SK-N-SH (cell line): Measurements from ENCODE around the gene BMP5. TPM values are rescaled to one million over a fixed set of nuclear protein-coding genes. Genes with fewer than 3 reads are reported as not detected.

Experiments used
- CTCF ChIA-PET: fragments of 300-600, 350-600 bp; formaldehyde crosslinking; extraction: SDS; loops from one replicate; lab custom pipeline; 2021; lab: Yijun Ruan, JAX
- POLR2A ChIA-PET: fragments of 350-600 bp; sonication (Branson Sonifier 250); formaldehyde crosslinking; extraction: SDS; loops from one replicate; lab custom pipeline; 2020; ENCODE audit warnings: antibody characterized with exemption, inconsistent platforms; lab: Yijun Ruan, JAX
- DNase-seq: peaks from one replicate; pipeline ENCODE4 v3.0.0; 2012
- H2AFZ ChIP-seq: fragments of 200-600 bp; sonication (generic); 2 replicates; pipeline ENCODE4 v1.8.1; 2016; ENCODE audit warnings: antibody characterized with exemption, mild to moderate bottlenecking, low read depth
- H3F3A ChIP-seq: fragments of 200-600 bp; sonication (generic); replicated peaks from 2 replicates; pipeline ENCODE3; 2016; ENCODE audit warnings: antibody characterized with exemption, mild to moderate bottlenecking; ENCODE audit not compliant: insufficient read depth
- H3K27ac ChIP-seq, 2 experiments: fragments of 200-500 bp in 1 of 2; fragments of 200-600 bp in 1 of 2; sonication (Bioruptor generic) in 1 of 2; sonication (generic), shearing (Covaris generic) in 1 of 2; 2 replicates each; pipeline versions ENCODE4 v1.5.1 to v1.6.1; 2014 to 2016; ENCODE audit warnings: low read depth in 2 of 2, inconsistent platforms in 1 of 2, low read length in 1 of 2, mild to moderate bottlenecking in 1 of 2, mixed read lengths in 1 of 2
- H3K27me3 ChIP-seq: fragments of 200-600 bp; sonication (generic), shearing (Covaris generic); 2 replicates; pipeline ENCODE4 v1.6.1; 2016; ENCODE audit warnings: mixed run types; ENCODE audit not compliant: insufficient read depth
- H3K36me3 ChIP-seq, 2 experiments: fragments of 200-500 bp in 1 of 2; fragments of 200-600 bp in 1 of 2; sonication (Bioruptor generic) in 1 of 2; sonication (generic) in 1 of 2; replicated peaks in 1 of 2; 2 replicates each; pipeline versions ENCODE3 to v1.5.1; 2014 to 2016; ENCODE audit warnings: low read length in 1 of 2, mild to moderate bottlenecking in 1 of 2; ENCODE audit not compliant: insufficient read depth in 2 of 2, control insufficient read depth in 1 of 2
- H3K4me1 ChIP-seq, 2 experiments: fragments of 200-500 bp in 1 of 2; fragments of 200-600 bp in 1 of 2; sonication (Bioruptor generic) in 1 of 2; sonication (generic), shearing (Covaris generic) in 1 of 2; 2 replicates each; pipeline versions ENCODE4 v1.5.1 to v1.6.1; 2014 to 2016; ENCODE audit warnings: low read depth in 1 of 2, low read length in 1 of 2, mixed run types in 1 of 2; ENCODE audit not compliant: insufficient read depth in 2 of 2, control insufficient read depth in 1 of 2
- H3K4me2 ChIP-seq: fragments of 200-600 bp; sonication (generic), shearing (Covaris generic); 2 replicates; pipeline ENCODE4 v1.6.1; 2017; ENCODE audit warnings: mixed run types
- H3K4me3 ChIP-seq, 2 experiments: fragments of 200-500 bp in 1 of 2; fragments of 200-600 bp in 1 of 2; sonication (Bioruptor generic) in 1 of 2; sonication (generic), shearing (Covaris generic) in 1 of 2; 2 replicates each; pipeline versions ENCODE4 v1.5.1 to v1.8.1; 2014 to 2016; ENCODE audit warnings: low read depth in 2 of 2, inconsistent platforms in 1 of 2, low read length in 1 of 2, mild to moderate bottlenecking in 1 of 2, mixed read lengths in 1 of 2, moderate library complexity in 1 of 2
- H3K79me2 ChIP-seq: fragments of 200-600 bp; sonication (generic); 2 replicates; pipeline ENCODE4 v1.8.1; 2017; ENCODE audit warnings: mild to moderate bottlenecking; ENCODE audit not compliant: insufficient read depth
- H3K9ac ChIP-seq: fragments of 200-600 bp; sonication (generic); 2 replicates; pipeline ENCODE4 v1.6.1; 2017; ENCODE audit warnings: mixed run types
- H3K9me2 ChIP-seq: fragments of 200-600 bp; sonication (generic); 2 replicates; pipeline ENCODE4 v1.6.1; 2017; ENCODE audit warnings: mixed run types
- H3K9me3 ChIP-seq: fragments of 200-600 bp; sonication (generic); 2 replicates; pipeline ENCODE4 v1.6.1; 2017; ENCODE audit warnings: mixed run types, mild to moderate bottlenecking, moderate library complexity
- H4K20me1 ChIP-seq: fragments of 200-600 bp; sonication (generic); 2 replicates; pipeline ENCODE4 v1.6.1; 2017; ENCODE audit warnings: mild to moderate bottlenecking, mixed run types; ENCODE audit not compliant: insufficient read depth
- CHD2 ChIP-seq: fragments of 150-350 bp; IDR thresholded peaks from 2 replicates; pipeline ENCODE4 v1.6.1; 2018; ENCODE audit warnings: low read length; ENCODE audit not compliant: partially characterized antibody
- ELF1 ChIP-seq: IDR thresholded peaks from 2 replicates; pipeline ENCODE4 v1.4.0; 2012
- EP300 ChIP-seq, 2 experiments: IDR thresholded peaks; 2 replicates each; pipeline versions ENCODE4 v1.4.0 to v1.6.1; 2012; ENCODE audit warnings: borderline replicate concordance in 1 of 2, low read depth in 1 of 2, low read length in 1 of 2
- EZH2phosphoT487 ChIP-seq: fragments of 200-600 bp; sonication (generic); IDR thresholded peaks from 2 replicates; pipeline ENCODE4 v1.6.1; 2017; ENCODE audit warnings: low read depth, mixed run types, mild to moderate bottlenecking, antibody characterized with exemption, moderate library complexity, borderline replicate concordance
- FOXJ3 ChIP-seq: sonication (generic); formaldehyde crosslinking; IDR thresholded peaks from 2 replicates; pipeline ENCODE4 v1.5.1; 2020; ENCODE audit warnings: mild to moderate bottlenecking, missing genetic modification reagents
- GABPA ChIP-seq: IDR thresholded peaks from 2 replicates; pipeline ENCODE4 v1.4.0; 2012; ENCODE audit warnings: low read depth, mild to moderate bottlenecking
- JUND ChIP-seq: IDR thresholded peaks from 2 replicates; pipeline ENCODE4 v1.4.0; 2012
- MEF2A ChIP-seq: IDR thresholded peaks from 2 replicates; pipeline ENCODE4 v1.4.0; 2012; ENCODE audit warnings: low read depth, borderline replicate concordance
- MXI1 ChIP-seq: IDR thresholded peaks from 2 replicates; pipeline ENCODE4 v1.6.1; 2012; ENCODE audit warnings: mild to moderate bottlenecking, low read depth, low read length, improper control_type of control experiment
- RAD21 ChIP-seq: IDR thresholded peaks from 2 replicates; pipeline ENCODE4 v1.6.1; 2012; ENCODE audit warnings: mild to moderate bottlenecking, low read length
- RFX5 ChIP-seq: IDR thresholded peaks from 2 replicates; pipeline ENCODE4 v1.6.1; 2012; ENCODE audit warnings: mild to moderate bottlenecking, improper control_type of control experiment, low read length
- RXRA ChIP-seq: IDR thresholded peaks from 2 replicates; pipeline ENCODE4 v1.4.0; 2012; ENCODE audit warnings: low read depth, mild to moderate bottlenecking, borderline replicate concordance
- SIN3A ChIP-seq: IDR thresholded peaks from 2 replicates; pipeline ENCODE4 v1.6.1; 2012; ENCODE audit warnings: low read depth, mild to moderate bottlenecking, low read length, moderate library complexity, borderline replicate concordance
- WGBS: methylation state at CpG from one replicate; pipeline ENCODE4 v1.1.6; 2017; ENCODE audit warnings: low lambda C conversion rate; 5-methylcytosine and 5-hydroxymethylcytosine counted together
- polyA plus RNA-seq, 3 experiments: library from polyadenylated mRNA; depleted of rRNA; stranded (reverse); fragments of >200 nt; gene quantifications; 2 replicates each; pipeline ENCODE4 v1.2.3, GENCODE V29; 2012
- TF ChIP-seq, protein P1 (sequence below): fragments of 150-350 bp; IDR thresholded peaks from 2 replicates; pipeline ENCODE4 v1.6.1; 2016; ENCODE audit warnings: mild to moderate bottlenecking, low read depth, low read length
- TF ChIP-seq, protein P2 (sequence below): IDR thresholded peaks from 2 replicates; pipeline ENCODE4 v1.4.0; 2012; ENCODE audit warnings: low read depth
- TF ChIP-seq, protein P3 (sequence below): IDR thresholded peaks from 2 replicates; pipeline ENCODE4; 2012

The BMP5 gene
- polyA plus RNA-seq, 1 of the 3 experiments (the other 2 are of a cell fraction) = 0.05 TPM

DNA sequence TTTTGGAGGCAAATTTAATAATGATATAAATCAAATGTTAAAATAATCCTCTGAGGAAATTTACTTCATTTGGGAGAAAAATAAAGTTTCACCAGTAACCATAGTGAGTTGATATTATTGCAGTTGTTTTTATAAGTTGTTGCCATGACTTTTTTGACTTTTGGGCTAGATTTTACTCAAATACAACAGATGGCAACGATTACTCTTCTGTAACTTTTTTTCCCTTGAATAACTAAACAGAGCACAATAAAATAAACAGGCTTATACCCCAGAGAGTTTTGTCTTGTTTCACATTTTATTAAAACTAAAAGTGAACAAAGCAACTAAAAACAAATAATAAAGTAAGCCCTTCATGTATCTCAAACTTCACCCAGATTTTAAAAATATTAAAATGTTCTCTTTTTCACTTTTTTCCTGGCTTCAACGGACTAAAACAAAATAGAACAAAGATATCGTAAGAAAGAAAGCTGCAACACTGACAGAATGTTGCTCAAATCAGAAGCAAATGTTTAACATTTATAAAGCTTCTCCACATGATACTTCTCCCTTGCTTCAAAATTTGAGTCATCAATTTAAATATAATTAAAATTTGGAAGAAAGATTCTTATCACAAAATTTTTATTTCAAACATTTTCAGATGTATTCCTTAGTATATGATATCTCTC is 42.5 kb upstream of the BMP5 start (continued):
- TF ChIP-seq, protein P1, sequence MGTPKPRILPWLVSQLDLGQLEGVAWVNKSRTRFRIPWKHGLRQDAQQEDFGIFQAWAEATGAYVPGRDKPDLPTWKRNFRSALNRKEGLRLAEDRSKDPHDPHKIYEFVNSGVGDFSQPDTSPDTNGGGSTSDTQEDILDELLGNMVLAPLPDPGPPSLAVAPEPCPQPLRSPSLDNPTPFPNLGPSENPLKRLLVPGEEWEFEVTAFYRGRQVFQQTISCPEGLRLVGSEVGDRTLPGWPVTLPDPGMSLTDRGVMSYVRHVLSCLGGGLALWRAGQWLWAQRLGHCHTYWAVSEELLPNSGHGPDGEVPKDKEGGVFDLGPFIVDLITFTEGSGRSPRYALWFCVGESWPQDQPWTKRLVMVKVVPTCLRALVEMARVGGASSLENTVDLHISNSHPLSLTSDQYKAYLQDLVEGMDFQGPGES = no peak
- TF ChIP-seq JUND (no peak), MEF2A (no peak), ELF1 (no peak), RAD21 (no peak)

DNA sequence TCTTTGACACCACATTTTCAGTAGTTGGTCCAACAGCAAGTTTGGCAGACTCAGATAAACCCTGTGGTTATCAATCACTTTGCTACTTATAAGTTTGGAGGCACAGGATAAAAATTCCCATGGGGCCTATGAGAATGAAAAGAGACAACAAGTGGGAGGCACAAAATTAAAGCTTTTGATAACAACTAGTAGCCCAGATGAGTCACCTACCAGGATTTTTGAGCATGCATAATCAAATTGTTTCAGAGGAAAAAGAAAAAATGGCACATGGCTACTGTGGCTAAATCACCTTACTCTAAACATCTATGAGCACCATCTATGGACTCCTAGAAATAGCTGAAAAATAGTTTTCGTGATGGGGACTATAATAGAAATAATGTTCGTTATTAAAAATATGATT is 40.8 kb upstream of the BMP5 start:
- ChIA-PET CTCF (interaction anchor here (1.5 kb wide), 1 partner anchor 638 kb away, joined by 3 read pairs; no protein-coding TSS in a partner anchor), POLR2A (no interaction called here)
- Histone ChIP-seq H3F3A (peaks cover 16% of the 10 kb centered on the region), H4K20me1 (no peaks in the 10 kb centered on the region), H3K36me3 (no peaks in the 10 kb centered on the region), H3K27me3 (no peaks in the 10 kb centered on the region), H3K9ac (no peak overlapping the region), H3K4me2 (no peak overlapping the region), H3K79me2 (no peaks in the 10 kb centered on the region), H3K9me3 (no peaks in the 10 kb centered on the region), H3K27ac (no peak overlapping the region), H3K9me2 (no peaks in the 10 kb centered on the region), H2AFZ (no peak overlapping the region), H3K4me1 (peaks cover 0 to 19% of the 10 kb centered on the region in 2 experiments; a peak in 2 of 4 replicates), H3K4me3 (no peak overlapping the region)
- 53% methylated on average over 2 of the region's 2 CpGs for WGBS
- TF ChIP-seq RAD21 (no peak), RXRA (no peak), ELF1 (no peak)
- TF ChIP-seq, protein P2, sequence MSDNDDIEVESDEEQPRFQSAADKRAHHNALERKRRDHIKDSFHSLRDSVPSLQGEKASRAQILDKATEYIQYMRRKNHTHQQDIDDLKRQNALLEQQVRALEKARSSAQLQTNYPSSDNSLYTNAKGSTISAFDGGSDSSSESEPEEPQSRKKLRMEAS = no peak
- no peak for DNase-seq

DNA sequence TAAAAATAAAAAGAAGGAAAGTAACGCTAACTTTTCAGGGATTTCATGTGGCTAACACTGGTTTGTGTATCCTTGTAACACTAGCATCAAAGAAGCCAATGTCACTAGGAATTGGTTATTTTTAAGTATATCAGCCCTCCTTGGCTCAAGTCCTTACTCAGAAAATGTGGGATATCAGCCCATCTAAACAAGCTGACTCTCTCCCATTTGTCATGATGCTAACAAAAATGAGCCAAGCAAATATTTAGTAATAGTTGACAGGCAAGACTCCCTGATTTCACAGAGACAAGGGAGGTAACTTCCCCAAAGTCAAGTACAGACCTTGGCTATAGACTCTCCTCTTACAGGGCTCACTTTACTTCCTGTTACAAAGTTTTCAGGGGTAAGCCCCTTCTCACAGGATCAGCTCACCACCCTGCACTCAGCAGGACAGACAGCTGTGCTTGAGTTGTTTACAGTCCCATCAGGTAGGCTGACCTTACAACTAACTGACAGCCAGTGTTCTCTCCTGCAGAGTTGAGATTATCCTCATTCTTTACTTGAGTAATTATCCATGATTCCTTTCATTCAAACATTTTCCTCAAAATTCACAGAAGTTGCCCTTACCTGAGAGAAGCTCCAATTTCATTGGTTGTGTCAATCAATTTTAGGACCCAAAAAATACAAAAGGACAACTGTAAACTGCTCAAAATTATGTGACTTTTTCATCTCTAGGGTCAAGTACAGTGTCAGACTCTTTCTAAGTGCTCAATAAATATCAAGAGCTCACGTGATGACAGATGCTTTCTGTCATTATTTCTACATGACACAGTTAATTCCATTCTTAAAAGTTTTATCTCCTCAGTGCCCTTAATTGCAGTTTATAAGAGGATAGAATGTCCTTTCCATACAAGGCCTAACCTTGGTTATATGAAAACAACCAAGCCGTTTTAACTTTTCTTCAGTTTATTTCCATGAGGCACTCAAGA is 38.1 kb upstream of the BMP5 start:
- no peak overlapping the region for H3K9ac ChIP-seq
- H3K4me3 ChIP-seq = no peak overlapping the region
- peaks cover 9% of the 10 kb centered on the region for H3F3A ChIP-seq
- no peaks in the 10 kb centered on the region for H3K36me3 ChIP-seq
- H3K4me1 ChIP-seq = peaks cover 0 to 12% of the 10 kb centered on the region in 2 experiments; a peak in 2 of 4 replicates
- no peak overlapping the region for H2AFZ ChIP-seq
- 53% methylated on average over 3 of the region's 3 CpGs for WGBS
- H3K9me2 ChIP-seq = no peaks in the 10 kb centered on the region
- POLR2A ChIA-PET = no interaction called here
- H3K4me2 ChIP-seq = no peak overlapping the region
- no peaks in the 10 kb centered on the region for H3K79me2 ChIP-seq
- CTCF ChIA-PET = interaction anchor here (1.5 kb wide), 1 partner anchor 636 kb away, joined by 3 read pairs; no protein-coding TSS in a partner anchor
- DNase-seq = no peak
- H3K9me3 ChIP-seq = no peaks in the 10 kb centered on the region
- no peaks in the 10 kb centered on the region for H3K27me3 ChIP-seq
- no peak overlapping the region for H3K27ac ChIP-seq
- H4K20me1 ChIP-seq = no peaks in the 10 kb centered on the region
- TF ChIP-seq MXI1 (no peak), GABPA (no peak), CHD2 (no peak), SIN3A (no peak), RFX5 (no peak), ELF1 (no peak), FOXJ3 (CRISPR knock-in tag) (no peak), EP300 (IDR thresholded peaks at IDR 0.05; ENCODE audit: borderline replicate concordance in 1 of 2, low read depth in 1 of 2, low read length in 1 of 2) (no peak), EZH2phosphoT487 (no peak)
- TF ChIP-seq, protein P2 = no peak
- TF ChIP-seq, protein P1 = no peak
- TF ChIP-seq, protein P3, sequence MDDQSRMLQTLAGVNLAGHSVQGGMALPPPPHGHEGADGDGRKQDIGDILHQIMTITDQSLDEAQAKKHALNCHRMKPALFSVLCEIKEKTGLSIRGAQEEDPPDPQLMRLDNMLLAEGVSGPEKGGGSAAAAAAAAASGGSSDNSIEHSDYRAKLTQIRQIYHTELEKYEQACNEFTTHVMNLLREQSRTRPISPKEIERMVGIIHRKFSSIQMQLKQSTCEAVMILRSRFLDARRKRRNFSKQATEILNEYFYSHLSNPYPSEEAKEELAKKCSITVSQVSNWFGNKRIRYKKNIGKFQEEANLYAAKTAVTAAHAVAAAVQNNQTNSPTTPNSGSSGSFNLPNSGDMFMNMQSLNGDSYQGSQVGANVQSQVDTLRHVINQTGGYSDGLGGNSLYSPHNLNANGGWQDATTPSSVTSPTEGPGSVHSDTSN = no peak
